ENCODE measurements around the gene TMEM134.

The TMEM134 gene

DNA sequence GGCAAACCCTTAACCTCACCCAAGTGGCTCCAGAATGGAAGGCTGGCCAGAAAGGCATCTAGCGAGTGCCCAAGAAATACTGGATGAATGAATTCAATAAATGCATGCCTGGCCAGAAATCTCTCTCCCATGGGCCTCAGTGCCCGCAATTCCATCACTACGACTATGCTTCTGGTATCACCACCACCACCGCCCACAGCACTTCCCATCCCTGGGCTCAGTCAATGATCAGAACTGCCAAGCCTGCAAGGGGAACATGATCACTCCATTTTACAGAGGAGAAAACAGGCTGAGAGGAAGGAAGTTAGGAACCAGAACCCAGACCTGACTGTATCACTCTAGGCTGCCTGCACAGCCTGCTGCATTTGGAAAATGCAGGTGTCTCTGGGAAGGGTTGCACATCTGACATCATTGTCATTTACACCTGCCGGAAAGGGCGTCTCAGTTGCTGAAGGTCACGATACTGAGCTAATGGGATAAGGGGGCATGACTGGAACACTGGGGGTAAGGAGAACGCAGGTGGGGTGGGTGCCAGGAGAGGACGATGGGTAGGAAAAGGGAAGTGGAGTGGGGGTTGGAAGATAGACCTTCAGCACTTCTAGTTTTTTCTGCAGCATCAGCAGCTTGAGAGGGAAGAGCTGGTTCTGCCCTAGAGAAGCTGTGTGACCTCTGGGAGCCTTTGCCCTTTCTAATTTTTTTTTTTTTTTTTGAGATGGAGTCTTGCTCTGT lies 19.8 kb downstream of the TMEM134 start:
- TF ChIP-seq, protein P1, sequence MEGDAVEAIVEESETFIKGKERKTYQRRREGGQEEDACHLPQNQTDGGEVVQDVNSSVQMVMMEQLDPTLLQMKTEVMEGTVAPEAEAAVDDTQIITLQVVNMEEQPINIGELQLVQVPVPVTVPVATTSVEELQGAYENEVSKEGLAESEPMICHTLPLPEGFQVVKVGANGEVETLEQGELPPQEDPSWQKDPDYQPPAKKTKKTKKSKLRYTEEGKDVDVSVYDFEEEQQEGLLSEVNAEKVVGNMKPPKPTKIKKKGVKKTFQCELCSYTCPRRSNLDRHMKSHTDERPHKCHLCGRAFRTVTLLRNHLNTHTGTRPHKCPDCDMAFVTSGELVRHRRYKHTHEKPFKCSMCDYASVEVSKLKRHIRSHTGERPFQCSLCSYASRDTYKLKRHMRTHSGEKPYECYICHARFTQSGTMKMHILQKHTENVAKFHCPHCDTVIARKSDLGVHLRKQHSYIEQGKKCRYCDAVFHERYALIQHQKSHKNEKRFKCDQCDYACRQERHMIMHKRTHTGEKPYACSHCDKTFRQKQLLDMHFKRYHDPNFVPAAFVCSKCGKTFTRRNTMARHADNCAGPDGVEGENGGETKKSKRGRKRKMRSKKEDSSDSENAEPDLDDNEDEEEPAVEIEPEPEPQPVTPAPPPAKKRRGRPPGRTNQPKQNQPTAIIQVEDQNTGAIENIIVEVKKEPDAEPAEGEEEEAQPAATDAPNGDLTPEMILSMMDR (IDR thresholded peaks at IDR 0.05): no peak
- no peak for TF ChIP-seq ZFX (IDR thresholded peaks at IDR 0.05; ENCODE audit: borderline replicate concordance)
- H3K27ac ChIP-seq: no peak overlapping the region

DNA sequence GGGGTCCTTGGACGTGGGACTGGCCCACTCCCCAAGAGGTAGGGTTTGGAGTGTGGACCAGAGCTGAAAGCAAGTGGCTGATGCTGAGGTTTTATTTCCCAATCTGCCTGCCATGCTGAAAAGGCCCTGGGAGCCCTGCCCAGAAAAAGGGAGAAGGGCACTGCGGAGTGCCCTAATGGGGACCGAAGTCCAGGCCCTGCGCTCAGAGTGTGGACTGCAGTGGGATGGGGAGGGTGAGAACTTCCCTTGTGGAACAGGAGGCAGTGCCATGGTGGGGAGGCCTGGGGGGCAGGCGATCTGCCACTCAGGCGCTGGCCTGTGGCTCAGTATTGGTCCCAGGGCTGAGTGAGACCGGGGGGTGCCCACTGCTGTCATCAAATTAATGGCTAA lies 20.8 kb downstream of the TMEM134 start:
- no peak overlapping the region for H3K27ac ChIP-seq
- TF ChIP-seq ZFX (IDR thresholded peaks at IDR 0.05; ENCODE audit: borderline replicate concordance): no peak
- TF ChIP-seq, protein P1 (IDR thresholded peaks at IDR 0.05): no peak

DNA sequence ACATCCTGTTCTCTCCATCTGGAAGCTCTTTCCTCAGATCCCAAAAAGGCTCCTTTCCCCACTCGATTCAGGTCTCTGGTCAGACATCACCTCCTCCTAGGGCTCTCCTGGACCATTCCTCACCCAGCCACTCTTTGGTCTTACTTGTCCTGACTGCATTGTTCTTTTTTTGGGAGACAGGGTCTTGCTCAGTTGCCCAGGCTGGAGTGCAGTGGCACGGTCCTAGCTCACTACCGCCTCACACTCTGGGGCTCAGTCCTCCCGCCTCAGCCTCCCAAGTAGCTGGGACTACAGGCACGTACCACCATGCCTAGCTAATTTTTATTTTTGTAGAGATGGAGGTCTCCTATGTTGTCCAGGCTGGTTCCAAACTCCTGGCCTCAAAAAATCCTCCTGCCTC lies 23.5 kb downstream of the TMEM134 start:
- TF ChIP-seq, protein P1 (IDR thresholded peaks at IDR 0.05): no peak
- no peak for TF ChIP-seq ZFX (IDR thresholded peaks at IDR 0.05; ENCODE audit: borderline replicate concordance)
- H3K27ac ChIP-seq: no peak overlapping the region

DNA sequence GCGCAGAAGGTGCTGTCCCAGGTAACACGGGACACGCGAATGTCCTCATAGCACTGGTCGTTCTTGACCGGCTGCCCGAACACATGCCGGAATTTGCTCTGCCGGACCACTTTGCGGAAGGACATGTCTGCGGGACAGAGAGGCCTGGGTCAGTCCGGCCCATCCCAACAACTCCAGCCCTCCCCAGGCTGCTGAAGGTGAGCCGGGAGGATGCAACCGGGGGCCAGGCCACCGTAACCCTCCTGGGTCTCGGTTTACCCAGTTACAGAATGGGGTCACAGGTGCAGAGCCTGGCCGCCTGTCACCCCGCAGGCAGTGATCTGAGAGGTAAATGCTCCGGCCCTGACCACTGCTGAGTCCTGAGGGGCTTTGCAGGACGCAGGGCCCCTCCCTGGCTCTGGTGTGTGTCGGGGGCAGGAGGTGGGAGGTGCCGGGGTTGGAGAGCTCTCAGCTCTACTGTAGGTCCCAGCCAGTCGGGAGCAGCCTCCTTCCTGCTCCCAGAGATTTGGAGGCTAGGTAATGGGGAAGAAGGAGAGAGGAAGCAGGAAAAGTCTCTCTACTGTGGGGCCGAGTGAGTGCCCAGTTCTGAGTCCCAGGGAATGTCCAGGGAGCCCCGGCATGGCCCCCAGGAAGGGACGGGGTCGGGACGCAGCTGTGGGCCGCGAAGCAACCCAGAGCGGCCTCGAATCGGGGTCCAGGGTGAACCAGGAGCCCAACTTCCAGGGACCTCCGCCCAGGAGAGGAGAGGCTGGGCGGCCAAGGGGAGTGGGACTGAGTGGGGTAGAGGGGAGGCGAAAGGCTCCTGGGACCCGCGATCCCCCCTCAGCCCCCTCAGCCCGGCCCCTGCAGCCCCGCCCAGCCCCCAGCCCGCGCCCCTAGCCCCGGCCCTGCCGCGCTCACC lies 26.3 kb downstream of the TMEM134 start:
- no peak for TF ChIP-seq ZFX (IDR thresholded peaks at IDR 0.05; ENCODE audit: borderline replicate concordance)
- TF ChIP-seq, protein P1 (IDR thresholded peaks at IDR 0.05): no peak
- peak overlapping the region; percentile 89 for H3K27ac ChIP-seq

DNA sequence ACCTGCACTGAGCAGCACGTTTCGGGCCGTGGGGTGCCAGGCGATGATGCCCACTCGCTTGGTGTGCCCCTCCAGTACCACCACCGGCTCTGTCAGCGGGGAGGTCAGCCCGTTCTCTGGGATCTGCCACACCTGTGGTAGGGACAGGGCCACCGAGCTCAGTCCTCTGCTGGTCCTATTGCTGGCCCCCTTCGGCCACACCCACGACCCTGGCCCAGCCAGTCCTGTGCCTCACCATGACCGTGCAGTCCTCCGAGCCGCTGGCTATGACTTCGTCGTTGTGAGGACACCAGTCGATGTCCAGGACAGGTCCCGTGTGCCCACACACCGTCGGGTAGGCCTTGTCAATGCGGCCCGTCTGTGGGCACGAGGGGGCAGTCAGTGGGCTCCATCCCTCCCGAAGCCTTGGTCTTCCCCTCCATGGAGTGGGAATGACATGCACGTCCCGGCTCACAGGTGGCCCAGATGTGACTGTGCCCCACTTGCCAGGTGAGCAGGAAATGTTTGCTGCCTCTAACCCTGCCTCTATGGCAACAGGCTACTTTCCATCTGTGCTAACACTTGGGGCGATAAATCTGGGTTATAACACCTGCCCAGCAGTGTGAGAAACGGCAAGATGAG lies 27.2 kb downstream of the TMEM134 start:
- H3K27ac ChIP-seq: peak overlapping the region; percentile 89
- TF ChIP-seq, protein P1 (IDR thresholded peaks at IDR 0.05): no peak
- TF ChIP-seq ZFX (IDR thresholded peaks at IDR 0.05; ENCODE audit: borderline replicate concordance): no peak

DNA sequence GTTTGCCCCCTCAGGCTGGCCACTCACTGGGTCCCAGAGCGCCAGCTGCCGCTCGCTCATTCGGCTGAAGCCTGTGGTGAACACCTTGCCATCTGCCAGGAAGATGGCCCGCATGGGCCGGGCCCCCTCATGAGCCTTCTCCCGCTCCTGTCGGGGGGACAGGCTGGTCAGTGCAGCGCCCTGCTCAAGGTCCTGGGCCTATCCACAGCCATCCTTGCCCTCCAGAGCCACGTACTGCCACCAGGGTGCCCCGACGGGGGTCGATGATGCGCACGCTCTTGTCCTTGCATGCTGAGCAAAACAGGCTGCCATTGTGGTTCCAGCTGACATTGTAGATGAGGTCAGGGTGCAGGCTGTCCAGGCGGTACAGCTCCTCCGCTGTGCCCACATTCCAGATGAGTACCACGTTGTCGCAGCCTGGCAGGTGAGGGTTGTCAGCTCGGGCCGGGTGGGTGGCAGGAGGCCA lies 27.9 kb downstream of the TMEM134 start:
- H3K27ac ChIP-seq: peak overlapping the region; percentile 89
- TF ChIP-seq, protein P1 (IDR thresholded peaks at IDR 0.05): no peak

All from 22Rv1 (cell line).